Activated CD8-positive, alpha-beta memory T cell treated with anti-CD3 and anti-CD28 coated beads for 48 hours (primary cell): ENCODE data around the gene CMPK1.

Experiments
- DNase-seq, 3 experiments: peaks; one replicate each; pipeline ENCODE4 v3.0.0-alpha.2; 2020; ENCODE audit warnings: low read depth in 2 of 3, low spot score in 2 of 3

The CMPK1 gene

GRCh38 chr1:47393141-47393540 lies 59.6 kb downstream of the CMPK1 start:
- DNase-seq, result no peak

GRCh38 chr1:47395433-47395832 lies 61.8 kb downstream of the CMPK1 start:
- no peak for DNase-seq

- DNase-seq, result no peak
Observed at GRCh38 chr1:47396671-47397196, 63.1 kb downstream of the CMPK1 start.

- no peak for DNase-seq
Observed at GRCh38 chr1:47399138-47399845, 65.7 kb downstream of the CMPK1 start.

GRCh38 chr1:47399846-47400155 lies 66.2 kb downstream of the CMPK1 start:
- no peak for DNase-seq

- no peak for DNase-seq
Observed at GRCh38 chr1:47401761-47402160, 68.2 kb downstream of the CMPK1 start.

GRCh38 chr1:47402591-47402990 lies 69.0 kb downstream of the CMPK1 start:
- no peak for DNase-seq

- no peak for DNase-seq
Observed at GRCh38 chr1:47403321-47403910, 69.8 kb downstream of the CMPK1 start.

GRCh38 chr1:47405697-47406096 lies 72.1 kb downstream of the CMPK1 start:
- DNase-seq, result no peak

GRCh38 chr1:47406966-47407365 lies 73.4 kb downstream of the CMPK1 start:
- DNase-seq, result no peak

GRCh38 chr1:47407481-47407880 lies 73.9 kb downstream of the CMPK1 start:
- DNase-seq, result no peak

- no peak for DNase-seq
Observed at GRCh38 chr1:47409311-47410067, 75.9 kb downstream of the CMPK1 start.

GRCh38 chr1:47410068-47410455 lies 76.5 kb downstream of the CMPK1 start:
- DNase-seq, result no peak

GRCh38 chr1:47411436-47411835 lies 77.8 kb downstream of the CMPK1 start:
- DNase-seq, result no peak

- DNase-seq, result no peak
Observed at GRCh38 chr1:47412437-47412836, 78.8 kb downstream of the CMPK1 start.

GRCh38 chr1:47415728-47416318 lies 82.2 kb downstream of the CMPK1 start, which contains the start of gene FOXE3:
Gene FOXE3, plus strand, starts transcription at chr1:47416285. Its CDS starts 31 bp downstream, at chr1:47416316.
- DNase-seq, result no peak

GRCh38 chr1:47416319-47417169 lies 83.0 kb downstream of the CMPK1 start:
- no peak for DNase-seq

GRCh38 chr1:47417170-47418044 lies 83.8 kb downstream of the CMPK1 start:
- DNase-seq, result no peak

GRCh38 chr1:47418122-47418521 lies 84.5 kb downstream of the CMPK1 start:
- DNase-seq, result no peak
